ENCODE data around the gene ZFP36L1. TPM values are rescaled to one million over a fixed set of nuclear protein-coding genes. Genes with fewer than 3 reads are reported as not detected.
A peak's percentile ranks its signal among the peaks of the same experiment; 100 is the strongest.

The ZFP36L1 gene
- total RNA-seq, 1 donor from 2014 or later = 15.5 TPM

- Histone ChIP-seq H3K4me3 (ENCODE audit: low read depth, low read length) (no peak overlapping the region), H3K27me3 (ENCODE audit: control insufficient read depth, insufficient read depth, low read length) (no peaks in the 10 kb centered on the region), H3K36me3 (ENCODE audit: control insufficient read depth, insufficient read depth, low read length) (no peaks in the 10 kb centered on the region)
- DNase-seq (ENCODE audit: low read depth) (no peak), FAIRE-seq (no peak)
- TF ChIP-seq CTCF (IDR thresholded peaks at IDR 0.05; ENCODE audit: insufficient read depth, low read length, severe bottlenecking) = no peak
These were observed 41.9 kb upstream of the ZFP36L1 start for GRCh38 chr14:68834816-68835215.

- FAIRE-seq = no peak
- TF ChIP-seq CTCF (IDR thresholded peaks at IDR 0.05; ENCODE audit: insufficient read depth, low read length, severe bottlenecking) = no peak
These were observed 35.8 kb upstream of the ZFP36L1 start for GRCh38 chr14:68828698-68829097.

GRCh38 chr14:68825729-68826128, 32.9 kb upstream of the ZFP36L1 start:
- H3K4me3 ChIP-seq (ENCODE audit: low read depth, low read length) = no peak overlapping the region
- TF ChIP-seq CTCF (IDR thresholded peaks at IDR 0.05; ENCODE audit: insufficient read depth, low read length, severe bottlenecking) = no peak
- FAIRE-seq = no peak

More at GRCh38 chr14:68828698-68829097, 35.8 kb upstream of the ZFP36L1 start:
- Histone ChIP-seq H3K36me3 (ENCODE audit: control insufficient read depth, insufficient read depth, low read length) (no peaks in the 10 kb centered on the region), H3K4me3 (ENCODE audit: low read depth, low read length) (no peak overlapping the region), H3K27me3 (ENCODE audit: control insufficient read depth, insufficient read depth, low read length) (no peaks in the 10 kb centered on the region)
- DNase-seq (ENCODE audit: low read depth) = no peak

GRCh38 chr14:68824517-68825347, 31.9 kb upstream of the ZFP36L1 start:
- DNase-seq (ENCODE audit: low read depth) = peak; percentile 51
- TF ChIP-seq CTCF (IDR thresholded peaks at IDR 0.05; ENCODE audit: insufficient read depth, low read length, severe bottlenecking) = peak; percentile 92
- H3K4me3 ChIP-seq (ENCODE audit: low read depth, low read length) = no peak overlapping the region
- H3K27me3 ChIP-seq (ENCODE audit: control insufficient read depth, insufficient read depth, low read length) = no peaks in the 10 kb centered on the region
- FAIRE-seq = no peak
- no peaks in the 10 kb centered on the region for H3K36me3 ChIP-seq (ENCODE audit: control insufficient read depth, insufficient read depth, low read length)

More at GRCh38 chr14:68825729-68826128, 32.9 kb upstream of the ZFP36L1 start:
- Histone ChIP-seq H3K27me3 (ENCODE audit: control insufficient read depth, insufficient read depth, low read length) (no peaks in the 10 kb centered on the region), H3K36me3 (ENCODE audit: control insufficient read depth, insufficient read depth, low read length) (no peaks in the 10 kb centered on the region)
- no peak for DNase-seq (ENCODE audit: low read depth)

- no peak for DNase-seq (ENCODE audit: low read depth)
- Histone ChIP-seq H3K36me3 (ENCODE audit: control insufficient read depth, insufficient read depth, low read length) (no peaks in the 10 kb centered on the region), H3K4me3 (ENCODE audit: low read depth, low read length) (no peak overlapping the region), H3K27me3 (ENCODE audit: control insufficient read depth, insufficient read depth, low read length) (no peaks in the 10 kb centered on the region)
- FAIRE-seq = no peak
- no peak for TF ChIP-seq CTCF (IDR thresholded peaks at IDR 0.05; ENCODE audit: insufficient read depth, low read length, severe bottlenecking)
These were observed 31.3 kb upstream of the ZFP36L1 start for GRCh38 chr14:68824207-68824516.
